KMS-11 (cell line): Measurements from ENCODE around the gene ANKRD52.
A peak's percentile ranks its signal among the peaks of the same experiment; 100 is the strongest.
"Not testable (repeated sequence)": the region's sequence is repeated elsewhere in the genome, so short reads cannot be mapped to it uniquely, and the experiment has no call there.

Experiments used
- H2AFZ ChIP-seq: fragments of 200-600 bp; sonication (generic); 2 replicates; pipeline ENCODE4 v1.6.1; 2016; ENCODE audit warnings: antibody characterized with exemption, mixed run types, low read depth
- H3K27ac ChIP-seq: fragments of 200-600 bp; sonication (generic); 2 replicates; pipeline ENCODE4 v1.6.1; 2016; ENCODE audit warnings: mild to moderate bottlenecking, mixed run types
- H3K27me3 ChIP-seq: fragments of 200-600 bp; sonication (generic); 2 replicates; pipeline ENCODE4 v1.6.1; 2017; ENCODE audit warnings: mild to moderate bottlenecking, low read depth, mixed run types, moderate library complexity; ENCODE audit not compliant: insufficient read depth
- H3K36me3 ChIP-seq: fragments of 200-600 bp; sonication (generic); 2 replicates; pipeline ENCODE4 v1.6.1; 2017; ENCODE audit warnings: mild to moderate bottlenecking, mixed run types; ENCODE audit not compliant: insufficient read depth
- H3K4me1 ChIP-seq: fragments of 200-600 bp; sonication (generic); 2 replicates; pipeline ENCODE4 v1.6.1; 2016; ENCODE audit warnings: mild to moderate bottlenecking, low read depth, mixed run types; ENCODE audit not compliant: poor library complexity, severe bottlenecking
- H3K4me2 ChIP-seq: fragments of 200-600 bp; sonication (generic); 2 replicates; pipeline ENCODE4 v1.7.0; 2016; ENCODE audit warnings: mild to moderate bottlenecking, mixed run types
- H3K4me3 ChIP-seq: fragments of 200-600 bp; sonication (generic); IDR thresholded peaks from 2 replicates; pipeline ENCODE4 v1.6.1; 2017; ENCODE audit warnings: low read depth, low read length, mixed read lengths; ENCODE audit not compliant: insufficient read depth
- H3K79me2 ChIP-seq: fragments of 200-600 bp; sonication (generic); 2 replicates; pipeline ENCODE4 v1.6.1; 2016; ENCODE audit warnings: low read depth, mixed run types; ENCODE audit not compliant: insufficient read depth
- H3K9ac ChIP-seq: fragments of 200-600 bp; sonication (generic); 2 replicates; pipeline ENCODE4 v1.6.1; 2016; ENCODE audit warnings: mild to moderate bottlenecking, mixed run types
- H4K20me1 ChIP-seq: fragments of 200-600 bp; sonication (generic); 2 replicates; pipeline ENCODE4 v1.6.1; 2016; ENCODE audit warnings: mild to moderate bottlenecking, mixed run types; ENCODE audit not compliant: insufficient read depth
- CTCF ChIP-seq: fragments of 200-600 bp; sonication (generic); conservative IDR thresholded peaks from 2 replicates; pipeline ENCODE4 v1.6.1; 2017; ENCODE audit warnings: low read depth, mild to moderate bottlenecking, antibody characterized with exemption, low read length, moderate library complexity, mixed read lengths

Gene ANKRD52

DNA sequence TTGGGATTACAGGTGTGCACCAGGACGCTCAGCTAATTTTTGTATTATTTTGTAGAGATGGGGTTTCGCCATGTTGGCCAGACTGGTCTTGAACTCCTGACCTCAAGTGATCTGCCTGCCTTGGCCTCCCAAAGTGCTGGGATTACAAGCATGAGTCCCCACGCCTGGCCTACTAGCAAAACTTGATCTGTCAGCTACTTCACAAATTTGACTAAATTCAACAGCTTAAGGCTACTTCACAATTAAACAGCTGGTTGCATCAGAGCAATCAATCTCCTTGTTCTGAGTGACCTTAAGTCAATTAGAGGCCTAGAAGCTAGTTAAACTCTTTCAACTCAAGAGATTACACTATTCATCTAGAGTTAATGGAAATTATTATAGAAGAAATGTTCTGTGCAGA, 20.7 kb upstream of the ANKRD52 start:
- Histone ChIP-seq H2AFZ (no peak overlapping the region), H3K4me3 (no peak overlapping the region), H3K4me2 (no peak overlapping the region), H3K27ac (no peak overlapping the region), H3K4me1 (no peaks in the 10 kb centered on the region), H3K36me3 (peaks cover 55% of the 10 kb centered on the region; the same call in 1 of the 2 replicates), H4K20me1 (no peaks in the 10 kb centered on the region), H3K27me3 (no peaks in the 10 kb centered on the region), H3K9ac (no peak overlapping the region), H3K79me2 (peaks cover 5% of the 10 kb centered on the region; the same call in 1 of the 2 replicates)
- TF ChIP-seq CTCF: no peak

- H3K27me3 ChIP-seq: no peaks in the 10 kb centered on the region
- H3K9ac ChIP-seq: no peak overlapping the region
- H3K27ac ChIP-seq: no peak overlapping the region
- H4K20me1 ChIP-seq: no peaks in the 10 kb centered on the region
- H3K36me3 ChIP-seq: peaks cover 36% of the 10 kb centered on the region; the same call in 1 of the 2 replicates
- no peak overlapping the region for H2AFZ ChIP-seq
- peaks cover 5% of the 10 kb centered on the region; the same call in 1 of the 2 replicates for H3K79me2 ChIP-seq
- no peak overlapping the region for H3K4me2 ChIP-seq
- no peak for TF ChIP-seq CTCF
- H3K4me1 ChIP-seq: no peaks in the 10 kb centered on the region
- no peak overlapping the region for H3K4me3 ChIP-seq
Observed at GRCh38 chr12:56274299-56274698, 16.1 kb upstream of the ANKRD52 start.

GRCh38 chr12:56272468-56272867, 14.3 kb upstream of the ANKRD52 start:
- H3K79me2 ChIP-seq, H3K27me3 ChIP-seq: not testable (repeated sequence)
- H3K36me3 ChIP-seq: peaks cover 20% of the 10 kb centered on the region; the same call in 1 of the 2 replicates

DNA sequence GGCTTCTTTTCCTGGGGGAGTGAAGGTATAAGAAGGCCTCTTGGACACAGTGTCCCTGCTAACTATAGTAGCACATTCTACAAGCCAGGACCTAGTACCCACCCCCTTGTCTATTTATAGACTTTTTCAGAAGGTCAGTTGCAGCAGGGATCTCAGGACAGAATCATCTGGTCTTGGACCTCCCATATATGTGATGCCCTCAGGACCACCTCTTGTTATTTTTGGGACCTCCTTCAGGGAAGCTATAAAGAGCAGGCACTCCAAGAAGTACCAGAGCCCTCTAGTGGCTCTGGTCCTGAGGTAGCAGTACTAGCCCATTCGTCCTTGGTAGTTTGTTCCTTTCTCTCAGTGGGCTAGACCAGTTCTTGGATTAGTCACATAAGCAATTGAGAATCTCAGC, 12.8 kb upstream of the ANKRD52 start:
- H3K4me2 ChIP-seq: no peak overlapping the region
- no peak overlapping the region for H3K4me3 ChIP-seq
- H3K9ac ChIP-seq: no peak overlapping the region
- TF ChIP-seq CTCF: peak; percentile 76
- H3K36me3 ChIP-seq: peaks cover 20% of the 10 kb centered on the region; the same call in 1 of the 2 replicates
- H3K27ac ChIP-seq: no peak overlapping the region; the same call in 1 of the 2 replicates
- H2AFZ ChIP-seq: no peak overlapping the region
- H4K20me1 ChIP-seq: no peaks in the 10 kb centered on the region
- no peaks in the 10 kb centered on the region for H3K79me2 ChIP-seq
- H3K27me3 ChIP-seq: no peaks in the 10 kb centered on the region
- peaks cover 7% of the 10 kb centered on the region for H3K4me1 ChIP-seq

More at GRCh38 chr12:56272468-56272867, 14.3 kb upstream of the ANKRD52 start:
- H4K20me1 ChIP-seq, H3K4me2 ChIP-seq, H3K9ac ChIP-seq, H2AFZ ChIP-seq, H3K27ac ChIP-seq, H3K4me3 ChIP-seq, H3K4me1 ChIP-seq: not testable (repeated sequence)

GRCh38 chr12:56267443-56268071, 9.4 kb upstream of the ANKRD52 start:
- no peaks in the 10 kb centered on the region for H3K27me3 ChIP-seq
- H3K9ac ChIP-seq: 0 out of 2 replicates have a peak overlapping the region, but pooled peaks have one; percentile 62
- peak overlapping the region; percentile 58 for H3K4me2 ChIP-seq
- H3K4me1 ChIP-seq: peaks cover 16% of the 10 kb centered on the region
- no peak for TF ChIP-seq CTCF
- H3K27ac ChIP-seq: no peak overlapping the region
- peak overlapping the region; percentile 34 for H3K4me3 ChIP-seq
- no peaks in the 10 kb centered on the region for H3K79me2 ChIP-seq
- peak overlapping the region; percentile 90 for H2AFZ ChIP-seq
- H4K20me1 ChIP-seq: no peaks in the 10 kb centered on the region
- H3K36me3 ChIP-seq: no peaks in the 10 kb centered on the region
